Endodermal cell (in vitro differentiated cells): Measurements from ENCODE around the gene DGCR8. TPM values are rescaled to one million over a fixed set of nuclear protein-coding genes. Genes with fewer than 3 reads are reported as not detected.

Source experiments
- DNase-seq: peaks from one replicate; pipeline ENCODE4 v3.0.0-alpha.2; 2017
- H3K27ac ChIP-seq: 2 replicates; pipeline ENCODE4 v1.5.1; 2013; ENCODE audit warnings: mild to moderate bottlenecking, low read depth, low read length, moderate library complexity
- H3K27me3 ChIP-seq: 2 replicates; pipeline ENCODE4 v1.6.1; 2013; ENCODE audit warnings: mild to moderate bottlenecking, low read length, moderate library complexity; ENCODE audit not compliant: insufficient read depth, control insufficient read depth, poor library complexity, severe bottlenecking
- H3K36me3 ChIP-seq: 2 replicates; pipeline ENCODE4 v1.7.0; 2013; ENCODE audit warnings: mild to moderate bottlenecking, low read length, moderate library complexity; ENCODE audit not compliant: control insufficient read depth, insufficient read depth
- H3K4me1 ChIP-seq: one replicate; pipeline ENCODE4 v1.7.0; 2013; ENCODE audit warnings: low read length; ENCODE audit not compliant: control insufficient read depth, insufficient read depth
- H3K4me3 ChIP-seq: 2 replicates; pipeline ENCODE4 v1.5.1; 2013; ENCODE audit warnings: mild to moderate bottlenecking, low read length, moderate library complexity
- H3K9ac ChIP-seq: 2 replicates; pipeline ENCODE4 v1.6.1; 2013; ENCODE audit warnings: mild to moderate bottlenecking, low read length, moderate library complexity; ENCODE audit not compliant: poor library complexity, severe bottlenecking; ENCODE audit errors: extremely low read depth
- H3K9me3 ChIP-seq: 2 replicates; pipeline ENCODE4 v1.6.1; 2013; ENCODE audit warnings: mild to moderate bottlenecking, low read length, moderate library complexity; ENCODE audit not compliant: control insufficient read depth
- H3K27ac Mint-ChIP-seq: 2 replicates; pipeline ENCODE4 v1.8.0; 2020; ENCODE audit warnings: mixed read lengths
- H3K27me3 Mint-ChIP-seq: 2 replicates; pipeline ENCODE4 v1.8.0; 2021; ENCODE audit warnings: mild to moderate bottlenecking, mixed read lengths; ENCODE audit not compliant: insufficient read depth
- H3K36me3 Mint-ChIP-seq: 2 replicates; pipeline ENCODE4 v1.8.0; 2020; ENCODE audit warnings: low read depth, mixed read lengths
- H3K4me1 Mint-ChIP-seq: 2 replicates; pipeline ENCODE4 v1.8.0; 2020; ENCODE audit warnings: mixed read lengths
- H3K4me3 Mint-ChIP-seq: 2 replicates; pipeline ENCODE4 v1.8.0; 2020; ENCODE audit warnings: mild to moderate bottlenecking, moderate library complexity, mixed read lengths
- H3K9me3 Mint-ChIP-seq: 2 replicates; pipeline ENCODE4 v1.8.0; 2020; ENCODE audit warnings: mild to moderate bottlenecking, mixed read lengths
- WGBS, 2 experiments: methylation state at CpG; one replicate each; pipeline versions ENCODE4 v1.1.5 to v1.1.7; 2013; ENCODE audit warnings: missing lambda C conversion rate in 2 of 2, mixed read lengths in 1 of 2; ENCODE audit not compliant: insufficient coverage in 1 of 2, insufficient read length in 1 of 2; 5-methylcytosine and 5-hydroxymethylcytosine counted together
- total RNA-seq, 2 donors: library from RNA; stranded (reverse); fragmentation: NEBNext Ultra II Directional in 1 of 2; extraction: Animal tissue kit (Norgen Biotek cat#: 25700) in 1 of 2; gene quantifications; 2 replicates in 1 of 2; 3 replicates in 1 of 2; pipeline ENCODE4 v1.2.1, GENCODE V29; 2021
- TF ChIP-seq, protein P1 (sequence below): fragments of 200-600 bp; sonication (generic); conservative IDR thresholded peaks from 2 replicates; pipeline ENCODE4 v1.5.0; 2021; ENCODE audit warnings: antibody characterized with exemption, mild to moderate bottlenecking

DGCR8 gene
- total RNA-seq, 2 donors from 2014 or later, result 61.3 to 76.1 TPM

GRCh38 chr22:20062766-20063083, 17.3 kb upstream of the DGCR8 start:
- 90 to 92% methylated on average over 11 of the region's 11 CpGs for WGBS, 2 experiments
- Histone ChIP-seq H3K27ac (no peak overlapping the region), H3K4me3 (no peak overlapping the region), H3K4me1 (no peaks in the 10 kb centered on the region), H3K9ac (no peak overlapping the region), H3K27me3 (no peaks in the 10 kb centered on the region), H3K36me3 (no peaks in the 10 kb centered on the region), H3K9me3 (no peaks in the 10 kb centered on the region)
- no peaks in the 10 kb centered on the region for H3K27me3 Mint-ChIP-seq
- DNase-seq, result no peak
- no peaks in the 10 kb centered on the region for H3K4me1 Mint-ChIP-seq
- TF ChIP-seq, protein P1, sequence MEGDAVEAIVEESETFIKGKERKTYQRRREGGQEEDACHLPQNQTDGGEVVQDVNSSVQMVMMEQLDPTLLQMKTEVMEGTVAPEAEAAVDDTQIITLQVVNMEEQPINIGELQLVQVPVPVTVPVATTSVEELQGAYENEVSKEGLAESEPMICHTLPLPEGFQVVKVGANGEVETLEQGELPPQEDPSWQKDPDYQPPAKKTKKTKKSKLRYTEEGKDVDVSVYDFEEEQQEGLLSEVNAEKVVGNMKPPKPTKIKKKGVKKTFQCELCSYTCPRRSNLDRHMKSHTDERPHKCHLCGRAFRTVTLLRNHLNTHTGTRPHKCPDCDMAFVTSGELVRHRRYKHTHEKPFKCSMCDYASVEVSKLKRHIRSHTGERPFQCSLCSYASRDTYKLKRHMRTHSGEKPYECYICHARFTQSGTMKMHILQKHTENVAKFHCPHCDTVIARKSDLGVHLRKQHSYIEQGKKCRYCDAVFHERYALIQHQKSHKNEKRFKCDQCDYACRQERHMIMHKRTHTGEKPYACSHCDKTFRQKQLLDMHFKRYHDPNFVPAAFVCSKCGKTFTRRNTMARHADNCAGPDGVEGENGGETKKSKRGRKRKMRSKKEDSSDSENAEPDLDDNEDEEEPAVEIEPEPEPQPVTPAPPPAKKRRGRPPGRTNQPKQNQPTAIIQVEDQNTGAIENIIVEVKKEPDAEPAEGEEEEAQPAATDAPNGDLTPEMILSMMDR, result no peak
- no peaks in the 10 kb centered on the region for H3K9me3 Mint-ChIP-seq
- H3K27ac Mint-ChIP-seq, result no peak overlapping the region
- H3K4me3 Mint-ChIP-seq, result no peak overlapping the region
- H3K36me3 Mint-ChIP-seq, result peaks cover 9% of the 10 kb centered on the region

GRCh38 chr22:20063271-20064139, 16.5 kb upstream of the DGCR8 start:
- Histone ChIP-seq H3K4me1 (no peaks in the 10 kb centered on the region), H3K4me3 (no peak overlapping the region), H3K36me3 (no peaks in the 10 kb centered on the region), H3K9me3 (no peaks in the 10 kb centered on the region), H3K27me3 (no peaks in the 10 kb centered on the region), H3K27ac (no peak overlapping the region), H3K9ac (no peak overlapping the region)
- peaks cover 5% of the 10 kb centered on the region for H3K36me3 Mint-ChIP-seq
- no peaks in the 10 kb centered on the region for H3K27me3 Mint-ChIP-seq
- H3K9me3 Mint-ChIP-seq, result no peaks in the 10 kb centered on the region
- WGBS, 2 experiments, result 94 to 98% methylated on average over 15 to 27 of the region's 27 CpGs
- no peak overlapping the region for H3K4me3 Mint-ChIP-seq
- no peak overlapping the region for H3K27ac Mint-ChIP-seq
- H3K4me1 Mint-ChIP-seq, result no peaks in the 10 kb centered on the region
- DNase-seq, result no peak
- TF ChIP-seq, protein P1, result peak; percentile 32

- Histone ChIP-seq H3K4me3 (no peak overlapping the region), H3K9ac (no peak overlapping the region), H3K9me3 (no peaks in the 10 kb centered on the region), H3K36me3 (no peaks in the 10 kb centered on the region), H3K4me1 (no peaks in the 10 kb centered on the region), H3K27me3 (no peaks in the 10 kb centered on the region), H3K27ac (no peak overlapping the region)
- TF ChIP-seq, protein P1, result no peak
- Mint-ChIP-seq H3K4me3 (no peak overlapping the region), H3K9me3 (no peaks in the 10 kb centered on the region), H3K36me3 (no peaks in the 10 kb centered on the region), H3K27me3 (no peaks in the 10 kb centered on the region), H3K27ac (no peak overlapping the region), H3K4me1 (no peaks in the 10 kb centered on the region)
- DNase-seq, result no peak
- WGBS, 2 experiments, result 80 to 89% methylated on average over 1 to 3 of the region's 3 CpGs
Measured at GRCh38 chr22:20064140-20064480, 15.9 kb upstream of the DGCR8 start.
